Heart left ventricle (tissue), 13 donors: ENCODE measurements around the gene TOPORS.

Experiments used
- POLR2A ChIP-seq, 2 donors: fragments of 450-650 bp; IDR thresholded peaks; one replicate each; pipeline ENCODE4 v1.6.1; 2017; ENCODE audit warnings: antibody characterized with exemption in 2 of 2, mild to moderate bottlenecking in 2 of 2, moderate library complexity in 2 of 2
- TF ChIP-seq, protein P1 (sequence below), 12 donors: fragments of 200-600 bp; sonication (generic) in 4 of 12; IDR thresholded peaks; one replicate each; pipeline versions ENCODE4 v1.5.0 to v1.8.0; 2018 to 2022; ENCODE audit warnings: antibody characterized with exemption in 12 of 12, mild to moderate bottlenecking in 5 of 12
- donor health status: ischemic (EF 13 %, LVEDD 7.1; RV severe dilation, severe dysfunction).
- donor health status: DM: no; HTN: yes; CAD: no.
- donor health status: DM: no; HTN: no; CAD: no.
- donor health status: ischemic (EF 25% LVEDD 6.9; RV normal size, moderate dysfunction).
- donor health status: ischemic (EF 25% LVEDD 5.7; RV mildly dilated, moderate dysfunction).
- donor health status: ischemic (EF 35%, LVEDD 5.7; RV mildly dilated, moderate dysfunction).
- donor health status: nonischemic (EF 11% LVEDD 7.7; RV severe dilation, severe dysfunction).
- donor health status: DM: yes; HTN: yes; CAD: no.
- donor health status: PGD.
- donor health status: ischemic (EF 29% LVEDD 5.4; RV normal size, mild dysfunction).
- donor health status: nonischemic (EF 23%, LVEDD 6.1; RV moderate dilation, normal function).

DNA sequence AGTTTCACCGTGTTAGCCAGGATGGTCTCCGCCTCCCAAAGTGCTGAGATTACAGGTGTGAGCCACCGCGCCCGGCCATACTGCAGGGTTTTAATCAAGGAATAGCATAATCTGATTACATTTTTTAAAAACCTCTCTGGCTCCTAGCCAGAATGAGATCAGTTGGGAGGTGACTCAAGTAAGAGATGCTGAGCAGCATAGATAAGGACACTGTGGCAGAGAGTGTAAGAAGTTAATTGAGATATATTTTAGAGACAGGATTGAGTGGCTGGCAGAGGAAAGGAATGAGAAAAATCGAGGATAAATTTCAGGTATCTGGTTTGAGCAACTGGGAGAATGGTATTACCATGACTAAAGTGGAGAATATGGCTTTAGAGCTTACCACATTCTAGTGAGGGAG is 19.1 kb downstream of the TOPORS start:
- TF ChIP-seq, protein P1, sequence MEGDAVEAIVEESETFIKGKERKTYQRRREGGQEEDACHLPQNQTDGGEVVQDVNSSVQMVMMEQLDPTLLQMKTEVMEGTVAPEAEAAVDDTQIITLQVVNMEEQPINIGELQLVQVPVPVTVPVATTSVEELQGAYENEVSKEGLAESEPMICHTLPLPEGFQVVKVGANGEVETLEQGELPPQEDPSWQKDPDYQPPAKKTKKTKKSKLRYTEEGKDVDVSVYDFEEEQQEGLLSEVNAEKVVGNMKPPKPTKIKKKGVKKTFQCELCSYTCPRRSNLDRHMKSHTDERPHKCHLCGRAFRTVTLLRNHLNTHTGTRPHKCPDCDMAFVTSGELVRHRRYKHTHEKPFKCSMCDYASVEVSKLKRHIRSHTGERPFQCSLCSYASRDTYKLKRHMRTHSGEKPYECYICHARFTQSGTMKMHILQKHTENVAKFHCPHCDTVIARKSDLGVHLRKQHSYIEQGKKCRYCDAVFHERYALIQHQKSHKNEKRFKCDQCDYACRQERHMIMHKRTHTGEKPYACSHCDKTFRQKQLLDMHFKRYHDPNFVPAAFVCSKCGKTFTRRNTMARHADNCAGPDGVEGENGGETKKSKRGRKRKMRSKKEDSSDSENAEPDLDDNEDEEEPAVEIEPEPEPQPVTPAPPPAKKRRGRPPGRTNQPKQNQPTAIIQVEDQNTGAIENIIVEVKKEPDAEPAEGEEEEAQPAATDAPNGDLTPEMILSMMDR (IDR thresholded peaks at IDR 0.05) = no peak
- no peak for TF ChIP-seq POLR2A (IDR thresholded peaks at IDR 0.05)
